ENCODE results near the gene PPP3CA.

DNA sequence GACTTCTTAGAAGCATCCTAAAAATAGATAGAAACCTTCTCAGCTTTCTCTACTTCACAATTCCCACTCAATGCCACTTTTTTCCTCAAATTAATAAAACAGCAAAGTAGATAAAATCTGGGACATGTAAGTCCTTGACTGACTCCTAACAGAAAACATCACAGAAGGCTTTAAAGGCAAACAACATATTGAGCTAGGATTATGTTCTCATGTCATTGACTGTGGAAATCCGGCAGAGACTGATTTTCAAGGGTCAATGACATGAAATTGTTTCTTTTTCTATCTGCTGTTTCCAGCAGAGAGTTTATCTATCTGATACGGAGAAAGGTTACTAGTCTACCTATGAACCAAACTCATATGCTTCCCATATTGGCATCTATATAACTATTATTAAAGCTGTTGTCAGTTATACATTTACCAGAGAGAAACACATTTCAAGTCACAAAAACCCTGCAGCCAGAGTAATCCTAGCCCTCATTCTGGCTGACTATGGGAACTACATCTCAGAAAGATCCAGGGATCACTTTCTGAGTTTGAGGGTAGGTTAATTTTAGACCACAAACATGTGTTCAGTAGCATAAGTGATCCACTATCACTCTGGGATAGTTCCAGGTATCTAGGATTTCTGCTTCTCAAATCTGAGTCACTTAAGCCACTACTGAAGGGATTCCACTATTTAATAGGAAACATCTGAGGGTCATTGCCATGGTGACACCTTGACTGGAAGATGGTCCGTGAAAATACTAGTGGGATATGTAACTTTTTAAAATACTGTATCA lies 147.6 kb downstream of the PPP3CA start:
- TF ChIP-seq CTCF (IDR thresholded peaks at IDR 0.05) (no peak), POLR2A (IDR thresholded peaks at IDR 0.05) (no peak)
